DND-41 (cell line): Measurements from ENCODE around the gene ALOX12B.
"Not testable (repeated sequence)": the region's sequence is repeated elsewhere in the genome, so short reads cannot be mapped to it uniquely, and the experiment has no call there.

Experiments
- ATAC-seq: fragments of 200-7000 bp; cut with Tn5 transposase; 3 replicates; pipeline ENCODE4 v1.9.1; 2021; ENCODE audit warnings: low read depth; ENCODE audit not compliant: insufficient read depth
- DNase-seq: peaks from one replicate; pipeline ENCODE4 v3.0.0-alpha.2; 2020
- H2AFZ ChIP-seq: 2 replicates; pipeline ENCODE4 v1.6.0; 2012; ENCODE audit warnings: low read depth, low read length
- H3K27ac ChIP-seq: 2 replicates; pipeline ENCODE4 v1.5.1; 2012; ENCODE audit warnings: low read length, inconsistent platforms
- H3K27me3 ChIP-seq: fragments of 200-600 bp; sonication (generic); 2 replicates; pipeline ENCODE4 v1.6.0; 2012; ENCODE audit warnings: low read length, mild to moderate bottlenecking, inconsistent platforms; ENCODE audit not compliant: insufficient read depth, poor library complexity
- H3K36me3 ChIP-seq: 2 replicates; pipeline ENCODE4 v1.5.1; 2012; ENCODE audit warnings: low read length, inconsistent platforms; ENCODE audit not compliant: insufficient read depth
- H3K4me1 ChIP-seq: 2 replicates; pipeline ENCODE4 v1.5.1; 2012; ENCODE audit warnings: mild to moderate bottlenecking, low read length; ENCODE audit not compliant: insufficient read depth
- H3K4me2 ChIP-seq: 2 replicates; pipeline ENCODE4 v1.6.0; 2012; ENCODE audit warnings: mild to moderate bottlenecking, moderate library complexity, low read length, inconsistent platforms; ENCODE audit not compliant: insufficient read depth
- H3K4me3 ChIP-seq, 2 experiments: fragments of 200-600 bp in 1 of 2; shearing (Covaris generic) in 1 of 2; 2 replicates each; pipeline ENCODE4 v1.5.1; 2012 to 2016; ENCODE audit warnings: inconsistent platforms in 2 of 2, low read length in 2 of 2, mild to moderate bottlenecking in 2 of 2, low read depth in 1 of 2, moderate library complexity in 1 of 2
- H3K79me2 ChIP-seq: 2 replicates; pipeline ENCODE4 v1.6.0; 2012; ENCODE audit warnings: low read length, inconsistent platforms; ENCODE audit not compliant: insufficient read depth
- H3K9ac ChIP-seq: 2 replicates; pipeline ENCODE4 v1.6.0; 2012; ENCODE audit warnings: low read depth, mild to moderate bottlenecking, inconsistent platforms, low read length, moderate library complexity
- H3K9me3 ChIP-seq: 2 replicates; pipeline ENCODE4 v1.5.1; 2012; ENCODE audit warnings: low read length, moderate library complexity, mild to moderate bottlenecking, inconsistent platforms; ENCODE audit not compliant: insufficient read depth, severe bottlenecking
- H4K20me1 ChIP-seq: 2 replicates; pipeline ENCODE4 v1.6.0; 2012; ENCODE audit warnings: low read length; ENCODE audit not compliant: insufficient read depth
- EZH2 ChIP-seq: IDR thresholded peaks from 3 replicates; pipeline ENCODE4 v1.6.1; 2012; ENCODE audit warnings: borderline replicate concordance, low read depth, mild to moderate bottlenecking, moderate library complexity, low read length, inconsistent platforms; ENCODE audit not compliant: severe bottlenecking
- TF ChIP-seq, protein P1 (sequence below): IDR thresholded peaks from 2 replicates; pipeline ENCODE4 v1.5.1; 2012; ENCODE audit warnings: borderline replicate concordance, low read length, moderate library complexity, mild to moderate bottlenecking; ENCODE audit not compliant: poor library complexity, severe bottlenecking; ENCODE audit errors: extremely low read depth

Gene ALOX12B

GRCh38 chr17:8031261-8031661, 56.3 kb downstream of the ALOX12B start:
- H3K27ac ChIP-seq, result no peak overlapping the region
- ATAC-seq (no peak), DNase-seq (no peak)
- no peaks in the 10 kb centered on the region for H3K4me1 ChIP-seq
- no peak overlapping the region for H2AFZ ChIP-seq
- no peaks in the 10 kb centered on the region for H4K20me1 ChIP-seq
- H3K79me2 ChIP-seq, result no peaks in the 10 kb centered on the region
- H3K9me3 ChIP-seq, result no peaks in the 10 kb centered on the region
- H3K4me2 ChIP-seq, result no peak overlapping the region
- H3K27me3 ChIP-seq, result peaks cover 30% of the 10 kb centered on the region
- H3K9ac ChIP-seq, result no peak overlapping the region
- TF ChIP-seq EZH2, result no peak
- TF ChIP-seq, protein P1, sequence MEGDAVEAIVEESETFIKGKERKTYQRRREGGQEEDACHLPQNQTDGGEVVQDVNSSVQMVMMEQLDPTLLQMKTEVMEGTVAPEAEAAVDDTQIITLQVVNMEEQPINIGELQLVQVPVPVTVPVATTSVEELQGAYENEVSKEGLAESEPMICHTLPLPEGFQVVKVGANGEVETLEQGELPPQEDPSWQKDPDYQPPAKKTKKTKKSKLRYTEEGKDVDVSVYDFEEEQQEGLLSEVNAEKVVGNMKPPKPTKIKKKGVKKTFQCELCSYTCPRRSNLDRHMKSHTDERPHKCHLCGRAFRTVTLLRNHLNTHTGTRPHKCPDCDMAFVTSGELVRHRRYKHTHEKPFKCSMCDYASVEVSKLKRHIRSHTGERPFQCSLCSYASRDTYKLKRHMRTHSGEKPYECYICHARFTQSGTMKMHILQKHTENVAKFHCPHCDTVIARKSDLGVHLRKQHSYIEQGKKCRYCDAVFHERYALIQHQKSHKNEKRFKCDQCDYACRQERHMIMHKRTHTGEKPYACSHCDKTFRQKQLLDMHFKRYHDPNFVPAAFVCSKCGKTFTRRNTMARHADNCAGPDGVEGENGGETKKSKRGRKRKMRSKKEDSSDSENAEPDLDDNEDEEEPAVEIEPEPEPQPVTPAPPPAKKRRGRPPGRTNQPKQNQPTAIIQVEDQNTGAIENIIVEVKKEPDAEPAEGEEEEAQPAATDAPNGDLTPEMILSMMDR, result no peak
- no peaks in the 10 kb centered on the region for H3K36me3 ChIP-seq
- H3K4me3 ChIP-seq, result no peak overlapping the region

GRCh38 chr17:8029121-8029520, 58.4 kb downstream of the ALOX12B start:
- no peak overlapping the region for H3K9ac ChIP-seq
- no peaks in the 10 kb centered on the region for H3K9me3 ChIP-seq
- no peaks in the 10 kb centered on the region for H4K20me1 ChIP-seq
- no peak overlapping the region for H3K27ac ChIP-seq
- no peak overlapping the region for H3K4me3 ChIP-seq
- DNase-seq (no peak), ATAC-seq (no peak)
- no peaks in the 10 kb centered on the region for H3K36me3 ChIP-seq
- no peak overlapping the region for H3K4me2 ChIP-seq
- H3K27me3 ChIP-seq, result peaks cover 28% of the 10 kb centered on the region
- H3K4me1 ChIP-seq, result no peaks in the 10 kb centered on the region
- TF ChIP-seq EZH2, result no peak
- TF ChIP-seq, protein P1, result no peak
- H3K79me2 ChIP-seq, result no peaks in the 10 kb centered on the region
- H2AFZ ChIP-seq, result no peak overlapping the region

GRCh38 chr17:8025176-8025911, 62.2 kb downstream of the ALOX12B start:
- Histone ChIP-seq H3K36me3 (no peaks in the 10 kb centered on the region), H3K4me2 (no peak overlapping the region), H3K79me2 (no peaks in the 10 kb centered on the region), H4K20me1 (no peaks in the 10 kb centered on the region), H3K9me3 (no peaks in the 10 kb centered on the region), H3K27ac (no peak overlapping the region), H3K9ac (no peak overlapping the region), H3K4me1 (no peaks in the 10 kb centered on the region), H3K27me3 (peaks cover 24% of the 10 kb centered on the region), H2AFZ (no peak overlapping the region), H3K4me3 (no peak overlapping the region)
- no peak for DNase-seq
- TF ChIP-seq, protein P1, result no peak
- TF ChIP-seq EZH2, result no peak
- ATAC-seq, result no peak

- not testable (repeated sequence) for H3K79me2 ChIP-seq, H3K4me2 ChIP-seq, H3K4me3 ChIP-seq, DNase-seq, ATAC-seq, H3K36me3 ChIP-seq, H3K9me3 ChIP-seq, H2AFZ ChIP-seq, H3K4me1 ChIP-seq, H3K27ac ChIP-seq, H3K9ac ChIP-seq, H4K20me1 ChIP-seq
- H3K27me3 ChIP-seq, result peaks cover 27% of the 10 kb centered on the region
These were observed 63.4 kb downstream of the ALOX12B start for GRCh38 chr17:8024161-8024560.
